ENCODE data around the gene GPX3.

GPX3 gene

DNA sequence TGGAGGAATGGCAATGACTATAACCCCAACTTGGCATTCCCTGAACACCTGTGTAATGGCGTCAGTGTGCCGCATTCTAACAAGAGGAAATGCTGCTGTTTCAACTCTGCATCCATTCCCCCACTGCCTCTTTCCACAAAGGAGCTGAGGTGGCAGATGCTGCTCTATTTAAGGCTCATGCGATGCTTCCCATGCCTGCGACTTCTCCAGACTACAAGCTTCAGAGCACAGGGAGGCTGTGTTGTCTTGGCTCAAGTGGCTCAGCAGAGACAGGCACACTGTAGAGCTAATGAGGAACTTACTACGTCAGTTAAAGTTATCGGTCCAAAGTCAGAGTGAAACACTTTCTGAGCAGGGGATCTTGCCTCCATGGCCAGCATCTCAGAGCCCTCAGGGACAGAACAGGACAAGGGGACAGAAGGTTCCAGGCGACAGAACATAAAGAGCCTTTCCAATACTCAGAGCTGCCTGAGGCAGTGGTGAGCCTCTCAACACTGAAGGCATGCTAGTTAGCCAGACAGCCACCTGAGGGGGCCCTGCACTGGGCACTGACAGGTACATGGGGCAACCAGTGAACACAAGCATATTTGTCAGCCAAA, 38.6 kb downstream of the GPX3 start:
- DNase-seq, result no peak

GRCh38 chr5:151060742-151061141, 40.4 kb downstream of the GPX3 start:
- DNase-seq, result no peak

DNA sequence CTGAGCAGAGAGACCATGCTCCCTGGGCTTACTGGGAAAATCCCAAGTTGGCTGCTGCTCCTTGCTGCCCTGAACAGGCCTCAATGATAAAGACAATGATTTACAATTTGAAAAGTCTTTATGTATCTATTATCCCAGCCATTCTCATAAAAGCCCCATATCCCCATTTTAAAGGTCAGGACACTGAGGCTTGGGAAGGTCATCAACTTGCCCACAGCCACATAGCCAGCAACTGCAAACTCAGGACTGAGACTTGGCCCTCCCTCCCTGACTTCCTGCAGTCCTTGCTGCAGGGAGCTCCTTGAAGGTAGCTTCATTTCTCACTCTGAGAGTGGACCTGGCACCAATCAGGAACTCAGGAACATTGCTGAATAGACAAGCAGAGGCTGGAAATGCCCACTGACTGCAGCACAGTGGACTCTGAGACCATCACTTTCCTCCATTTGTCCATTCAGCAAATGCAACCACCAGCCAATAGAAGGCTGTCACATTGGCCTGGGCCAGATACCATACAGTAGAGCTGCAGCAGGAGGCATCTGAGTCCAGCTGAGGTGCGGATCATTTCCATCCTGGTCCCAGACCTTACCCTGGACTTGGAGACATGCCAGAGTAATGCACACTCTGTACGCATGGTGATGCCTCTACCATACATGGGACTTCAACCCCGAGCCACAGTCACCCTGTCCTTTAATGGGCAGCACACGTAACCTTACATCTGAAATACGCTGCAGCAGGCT, 42.2 kb downstream of the GPX3 start:
- DNase-seq, result no peak

- DNase-seq, result no peak
These were observed 43.0 kb downstream of the GPX3 start for GRCh38 chr5:151063142-151063989.

DNA sequence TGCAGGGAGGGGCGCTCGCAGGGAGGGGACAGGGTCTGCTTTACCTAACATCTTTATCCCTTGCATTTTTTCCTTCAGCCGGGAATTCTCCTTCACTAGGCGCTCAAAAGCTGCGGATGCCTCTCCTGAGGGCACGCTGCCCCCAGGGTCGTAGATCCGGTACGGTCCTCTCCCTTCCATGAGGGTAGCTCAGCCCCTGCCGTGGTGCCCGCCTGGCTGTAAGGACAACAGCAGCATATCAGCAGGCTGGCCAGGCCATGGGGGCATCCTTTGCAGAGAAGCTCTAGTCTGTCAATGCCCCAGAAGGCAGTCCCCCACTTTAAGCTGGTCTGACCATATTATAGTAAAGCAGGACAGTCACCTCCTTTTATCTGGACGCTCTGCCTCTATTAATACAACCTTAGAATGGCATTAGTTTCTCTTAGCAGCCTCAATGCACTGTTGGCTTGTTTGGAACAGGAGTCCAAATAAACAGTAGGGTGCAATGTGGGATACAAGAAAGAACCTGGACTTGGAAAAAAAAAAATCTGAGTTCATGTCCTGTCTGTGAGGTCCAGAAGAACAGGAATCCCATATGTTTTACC, 44.6 kb downstream of the GPX3 start:
- no peak for DNase-seq

DNA sequence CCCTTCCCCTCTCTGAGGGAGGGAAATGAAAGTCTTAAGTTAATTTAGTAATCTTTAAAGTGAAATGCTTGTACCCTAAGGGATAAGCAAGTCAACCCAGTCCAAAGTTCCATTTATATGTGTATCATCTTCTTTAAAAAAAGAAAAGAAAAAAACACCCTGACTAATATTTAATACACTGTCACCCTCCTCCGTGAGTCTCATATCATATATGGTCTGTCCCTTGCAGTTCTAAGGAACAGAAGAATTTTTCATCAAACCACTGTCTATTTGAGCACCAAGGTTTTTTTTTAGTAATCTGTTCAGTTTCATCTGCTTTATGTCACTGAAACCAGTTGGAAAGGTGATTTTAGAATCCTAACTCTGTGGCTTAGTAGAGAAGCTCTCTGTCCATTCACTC, 45.2 kb downstream of the GPX3 start:
- DNase-seq, result no peak

DNA sequence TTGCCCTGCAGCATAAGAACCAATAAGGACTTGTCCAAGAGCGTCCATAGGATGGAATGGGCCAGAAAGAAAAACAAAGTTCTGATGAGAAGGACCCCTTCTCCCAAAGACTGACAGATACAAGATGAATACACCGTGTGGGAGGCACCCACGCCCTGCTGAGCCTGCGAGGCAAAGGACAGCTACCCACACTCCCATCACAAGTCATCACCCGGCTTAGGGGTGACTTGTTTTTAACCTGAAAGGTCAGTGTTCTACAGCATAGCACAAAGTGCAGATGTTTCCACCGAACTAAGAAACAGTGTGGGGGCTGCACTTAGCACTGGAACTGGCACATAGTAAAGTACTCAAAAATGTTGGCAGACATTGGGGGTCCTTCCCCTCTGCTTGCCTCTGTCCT, 46.5 kb downstream of the GPX3 start:
- DNase-seq, result no peak

DNA sequence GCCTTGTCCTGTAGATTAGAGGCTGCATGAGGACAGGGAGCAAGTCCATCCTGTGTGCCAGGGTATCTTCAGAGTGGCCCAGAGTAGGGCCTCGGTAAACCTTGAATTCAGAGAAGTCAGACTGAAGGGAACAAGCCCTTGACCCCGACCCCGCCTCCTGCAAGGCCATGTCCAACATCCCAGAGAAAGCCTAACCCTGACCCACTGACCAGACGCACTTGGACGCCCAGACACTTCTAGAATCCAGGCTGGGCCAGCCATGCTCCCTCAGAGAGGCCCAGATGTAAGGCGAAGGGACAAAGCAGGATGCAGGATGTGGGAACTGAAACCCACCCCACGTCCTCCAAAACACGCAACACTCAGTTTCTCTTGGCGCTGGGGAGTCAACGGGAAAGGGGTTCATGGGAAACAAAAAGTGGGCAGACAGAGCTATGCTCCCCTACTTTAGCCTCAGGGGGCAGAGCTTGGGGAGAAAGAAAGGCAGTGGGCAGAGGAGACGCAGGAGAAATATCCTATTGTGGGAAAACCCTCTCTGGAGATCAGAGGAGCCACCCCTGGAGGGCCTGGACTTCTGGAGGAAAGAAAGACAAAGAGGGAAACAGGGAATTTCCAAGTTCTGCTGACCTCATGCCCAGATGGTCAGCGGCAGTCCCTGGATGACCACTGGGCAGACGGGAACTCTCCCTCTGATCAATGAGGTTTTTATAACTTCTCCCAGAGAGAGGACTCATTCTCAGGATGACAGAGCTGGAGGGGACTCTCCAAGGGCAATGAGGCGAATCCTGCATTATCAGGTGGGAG, 47.4 kb downstream of the GPX3 start:
- no peak for DNase-seq

DNA sequence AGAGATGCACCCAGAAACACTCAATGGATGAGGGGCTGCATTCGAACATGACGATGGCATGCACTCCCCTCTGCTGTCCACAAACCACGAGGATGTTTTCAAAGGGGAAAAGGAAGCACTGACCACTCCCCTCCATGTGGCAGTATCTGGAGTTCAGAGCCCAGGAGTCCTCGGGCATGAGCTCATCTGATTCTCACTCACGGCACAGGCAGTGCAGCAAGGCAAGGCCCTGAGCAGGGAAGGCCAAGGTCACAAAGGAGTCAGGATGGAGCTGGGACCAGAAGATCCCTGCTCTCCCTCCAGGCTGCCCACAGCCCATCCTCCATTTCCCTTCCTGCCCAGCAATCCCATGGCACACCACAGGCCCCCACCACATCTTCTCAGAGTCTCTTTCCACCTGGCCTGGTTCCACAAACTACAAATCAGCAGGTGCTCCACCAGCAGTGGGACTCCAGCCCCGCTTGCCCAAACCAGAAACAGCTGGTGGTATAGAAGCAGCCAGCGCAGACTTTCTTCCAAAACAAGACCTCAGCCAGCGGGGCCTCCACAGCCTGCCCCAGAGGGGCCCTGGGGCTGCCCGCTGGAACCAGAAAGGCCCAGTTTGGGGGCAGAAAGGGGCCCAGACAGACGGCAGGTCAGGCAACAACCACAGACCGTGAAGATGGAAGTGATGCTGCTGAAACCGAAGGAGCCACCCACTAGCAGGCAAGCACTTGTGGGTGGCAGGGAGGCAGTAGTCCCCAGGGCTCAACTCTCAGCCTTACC, 48.2 kb downstream of the GPX3 start:
- DNase-seq, result no peak

DNA sequence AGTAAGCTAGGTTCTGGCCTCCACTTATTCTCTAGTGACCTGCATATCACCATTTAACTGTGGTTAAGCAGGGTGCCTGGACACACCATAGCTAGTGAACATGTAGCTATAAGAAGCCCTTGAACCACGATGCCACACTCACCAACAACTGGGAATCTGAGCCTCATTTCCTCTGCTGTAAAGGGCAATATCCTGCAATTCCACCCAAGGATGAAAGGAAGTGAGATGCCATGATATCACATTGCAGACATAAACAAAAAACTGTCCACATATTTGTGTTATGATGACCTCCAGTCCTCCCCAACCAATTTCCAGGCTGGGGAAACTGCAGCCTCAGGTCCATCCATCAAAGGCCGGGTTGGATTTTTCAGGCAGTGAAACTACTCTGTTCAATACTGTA, 50.1 kb downstream of the GPX3 start:
- DNase-seq, result no peak

- no peak for DNase-seq
These were observed 50.6 kb downstream of the GPX3 start for GRCh38 chr5:151071021-151071420.

- DNase-seq, result no peak
These were observed 51.6 kb downstream of the GPX3 start for GRCh38 chr5:151071848-151072629.

- DNase-seq, result no peak
These were observed 52.2 kb downstream of the GPX3 start for GRCh38 chr5:151072630-151073025.

DNA sequence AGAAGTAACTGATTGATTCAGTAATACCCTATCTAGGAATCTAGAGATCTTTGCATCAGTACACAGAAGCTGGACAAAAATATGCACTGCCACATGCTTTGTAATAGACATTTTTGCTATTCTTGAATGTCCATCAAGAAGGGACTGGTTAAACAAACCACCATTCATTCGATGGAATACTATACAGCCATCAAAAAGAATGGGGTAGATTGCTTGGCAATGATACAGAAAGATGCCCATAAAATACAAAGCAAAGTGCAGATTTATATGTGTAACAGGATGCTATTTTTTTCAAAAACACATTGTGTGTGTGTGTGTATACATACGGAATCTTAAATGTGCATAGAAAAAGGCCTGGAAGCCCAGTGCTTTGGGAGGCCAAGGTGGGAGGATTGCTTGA, 52.9 kb downstream of the GPX3 start:
- DNase-seq, result no peak

- DNase-seq, result no peak
These were observed 54.2 kb downstream of the GPX3 start for GRCh38 chr5:151074557-151074956.

DNA sequence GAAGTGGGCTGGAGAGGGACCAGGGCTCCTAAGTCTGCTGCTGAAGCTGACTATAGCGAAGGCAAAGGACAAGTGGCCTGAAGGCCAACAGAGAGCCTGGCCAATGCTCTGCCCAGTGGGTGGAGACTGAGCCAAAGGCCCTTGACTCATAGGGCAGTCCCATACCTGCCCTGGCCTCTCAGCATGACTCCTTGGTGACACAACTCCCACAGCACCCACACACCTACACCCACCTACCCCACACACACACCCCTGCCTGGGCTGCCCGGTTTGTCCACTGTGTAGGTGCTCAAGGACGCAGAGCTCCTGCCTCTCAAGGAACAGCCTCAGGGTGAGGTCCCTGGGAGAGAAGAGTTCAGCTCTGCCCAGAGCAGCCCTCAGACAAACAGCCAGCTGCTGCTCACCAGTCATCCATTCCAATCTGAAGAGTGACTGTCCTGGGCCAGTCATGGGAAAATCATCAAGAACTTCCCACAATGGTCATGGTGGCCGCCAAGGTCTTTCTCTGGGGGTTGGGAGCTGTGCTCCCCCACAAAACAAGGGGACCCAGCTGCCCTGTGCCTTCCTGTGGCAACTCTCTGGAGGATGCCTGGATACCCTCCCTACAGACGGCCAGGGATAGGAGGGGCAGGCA, 55.4 kb downstream of the GPX3 start:
- DNase-seq, result no peak

GRCh38 chr5:151076616-151077015, 56.2 kb downstream of the GPX3 start:
- DNase-seq, result no peak

DNA sequence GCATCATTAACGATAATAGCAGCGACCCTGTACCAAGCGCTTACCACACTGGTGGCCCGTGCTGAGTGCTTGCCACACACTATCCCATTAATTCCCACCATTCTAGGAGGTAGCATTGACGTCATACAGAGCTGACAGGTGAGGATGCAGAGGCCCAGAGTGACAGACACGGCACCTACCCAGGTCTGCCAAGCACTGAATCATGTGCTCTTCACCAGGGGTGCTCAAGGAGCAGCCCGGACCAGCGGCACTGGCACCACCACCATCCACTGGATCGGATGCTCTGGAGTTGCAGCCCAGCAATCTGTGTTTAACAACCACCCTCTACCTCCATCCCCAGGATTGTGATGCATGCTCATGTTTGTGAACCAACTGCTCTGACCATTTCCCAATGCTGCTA, 57.0 kb downstream of the GPX3 start:
- no peak for DNase-seq

DNA sequence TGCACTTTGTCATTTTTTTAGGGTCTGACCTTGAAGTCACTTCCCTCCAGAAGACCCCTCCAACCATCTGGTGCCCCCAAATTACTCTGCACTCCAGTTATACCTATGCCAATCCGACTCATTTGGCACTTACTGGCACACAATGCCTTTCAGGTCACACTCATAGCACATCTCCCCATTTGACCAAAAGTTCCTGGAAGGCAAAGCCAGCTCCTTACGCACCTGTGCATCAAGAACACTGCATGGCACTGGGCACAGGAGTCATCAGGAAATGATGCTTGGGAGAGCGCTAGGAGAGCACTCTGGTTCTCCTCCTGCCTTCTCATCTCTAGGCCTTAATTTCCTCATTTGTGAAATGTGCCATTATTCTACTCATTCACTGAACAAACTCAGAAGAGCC, 57.6 kb downstream of the GPX3 start:
- DNase-seq, result no peak
